ENCODE results near the gene PLEKHH1. TPM values are rescaled to one million over a fixed set of nuclear protein-coding genes. Genes with fewer than 3 reads are reported as not detected.

Gene PLEKHH1
- total RNA-seq, 1 donor from 2014 or later = 10.1 TPM

GRCh38 chr14:67556671-67557070 is 23.6 kb downstream of the PLEKHH1 start:
- Histone ChIP-seq H3K4me3 (no peak overlapping the region), H3K27ac (no peak overlapping the region)

GRCh38 chr14:67557118-67557517 is 24.0 kb downstream of the PLEKHH1 start:
- Histone ChIP-seq H4K20me1 (ENCODE audit: low read depth) (no peaks in the 10 kb centered on the region), H3K79me2 (ENCODE audit: low read depth) (no peaks in the 10 kb centered on the region), H3K4me1 (no peaks in the 10 kb centered on the region), H3F3A (ENCODE audit: low read depth) (no peaks in the 10 kb centered on the region), H3K9ac (no peak overlapping the region), H2AFZ (replicated peaks) (no peak overlapping the region), H3K4me2 (no peak overlapping the region), H3K9me3 (ENCODE audit: low read depth) (no peaks in the 10 kb centered on the region), H3K4me3 (no peak overlapping the region), H3K36me3 (no peaks in the 10 kb centered on the region), H3K27ac (no peak overlapping the region), H3K27me3 (no peaks in the 10 kb centered on the region)
- no peaks in the 10 kb centered on the region for H3K9me3 Mint-ChIP-seq
- H3K4me3 Mint-ChIP-seq = no peak overlapping the region
- no peak for TF ChIP-seq CTCF (IDR thresholded peaks at IDR 0.05)
- TF ChIP-seq EZH2phosphoT487 (IDR thresholded peaks at IDR 0.05) = no peak
- TF ChIP-seq EZH2 (IDR thresholded peaks at IDR 0.05) = no peak
- H3K27ac Mint-ChIP-seq = no peak overlapping the region
- peaks cover 5% of the 10 kb centered on the region for H3K4me1 Mint-ChIP-seq
- peaks cover 4% of the 10 kb centered on the region for H3K27me3 Mint-ChIP-seq (ENCODE audit: insufficient read depth, low read depth)
- no peak for DNase-seq (ENCODE audit: low spot score)
- H3K36me3 Mint-ChIP-seq = peaks cover 8% of the 10 kb centered on the region

More at GRCh38 chr14:67556671-67557070, 23.6 kb downstream of the PLEKHH1 start:
- Mint-ChIP-seq H3K4me3 (no peak overlapping the region), H3K36me3 (peaks cover 8% of the 10 kb centered on the region), H3K4me1 (peaks cover 5% of the 10 kb centered on the region), H3K9me3 (no peaks in the 10 kb centered on the region), H3K27me3 (ENCODE audit: insufficient read depth, low read depth) (peaks cover 5% of the 10 kb centered on the region), H3K27ac (no peak overlapping the region)
- H4K20me1 ChIP-seq (ENCODE audit: low read depth) = no peaks in the 10 kb centered on the region
- H3K27me3 ChIP-seq = no peaks in the 10 kb centered on the region
- no peaks in the 10 kb centered on the region for H3F3A ChIP-seq (ENCODE audit: low read depth)
- no peaks in the 10 kb centered on the region for H3K79me2 ChIP-seq (ENCODE audit: low read depth)
- no peaks in the 10 kb centered on the region for H3K9me3 ChIP-seq (ENCODE audit: low read depth)
- H3K36me3 ChIP-seq = no peaks in the 10 kb centered on the region
- H2AFZ ChIP-seq (replicated peaks) = no peak overlapping the region
- H3K4me1 ChIP-seq = no peaks in the 10 kb centered on the region
- TF ChIP-seq CTCF (IDR thresholded peaks at IDR 0.05) (no peak), EZH2 (IDR thresholded peaks at IDR 0.05) (no peak), EZH2phosphoT487 (IDR thresholded peaks at IDR 0.05) (no peak)
- no peak overlapping the region for H3K4me2 ChIP-seq
- no peak overlapping the region for H3K9ac ChIP-seq
- DNase-seq (ENCODE audit: low spot score) = no peak

GRCh38 chr14:67557656-67558055 is 24.6 kb downstream of the PLEKHH1 start:
- Histone ChIP-seq H3K27me3 (no peaks in the 10 kb centered on the region), H3K4me1 (no peaks in the 10 kb centered on the region), H3K36me3 (no peaks in the 10 kb centered on the region), H3K27ac (no peak overlapping the region), H3K4me3 (no peak overlapping the region), H3K4me2 (no peak overlapping the region), H2AFZ (replicated peaks) (no peak overlapping the region), H3K9me3 (ENCODE audit: low read depth) (no peaks in the 10 kb centered on the region), H4K20me1 (ENCODE audit: low read depth) (no peaks in the 10 kb centered on the region), H3K79me2 (ENCODE audit: low read depth) (no peaks in the 10 kb centered on the region), H3K9ac (no peak overlapping the region), H3F3A (ENCODE audit: low read depth) (no peaks in the 10 kb centered on the region)
- TF ChIP-seq EZH2phosphoT487 (IDR thresholded peaks at IDR 0.05) (no peak), CTCF (IDR thresholded peaks at IDR 0.05) (no peak), EZH2 (IDR thresholded peaks at IDR 0.05) (no peak)
- no peak for DNase-seq (ENCODE audit: low spot score)
- Mint-ChIP-seq H3K9me3 (no peaks in the 10 kb centered on the region), H3K27ac (no peak overlapping the region), H3K4me1 (peaks cover 5% of the 10 kb centered on the region), H3K36me3 (peaks cover 8% of the 10 kb centered on the region), H3K4me3 (no peak overlapping the region), H3K27me3 (ENCODE audit: insufficient read depth, low read depth) (peaks cover 1% of the 10 kb centered on the region)
